ENCODE measurements around the gene SLC31A1. TPM values are rescaled to one million over a fixed set of nuclear protein-coding genes. Genes with fewer than 3 reads are reported as not detected.

The SLC31A1 gene
- 14.5 and 15.2 TPM in 2 replicates for total RNA-seq

DNA sequence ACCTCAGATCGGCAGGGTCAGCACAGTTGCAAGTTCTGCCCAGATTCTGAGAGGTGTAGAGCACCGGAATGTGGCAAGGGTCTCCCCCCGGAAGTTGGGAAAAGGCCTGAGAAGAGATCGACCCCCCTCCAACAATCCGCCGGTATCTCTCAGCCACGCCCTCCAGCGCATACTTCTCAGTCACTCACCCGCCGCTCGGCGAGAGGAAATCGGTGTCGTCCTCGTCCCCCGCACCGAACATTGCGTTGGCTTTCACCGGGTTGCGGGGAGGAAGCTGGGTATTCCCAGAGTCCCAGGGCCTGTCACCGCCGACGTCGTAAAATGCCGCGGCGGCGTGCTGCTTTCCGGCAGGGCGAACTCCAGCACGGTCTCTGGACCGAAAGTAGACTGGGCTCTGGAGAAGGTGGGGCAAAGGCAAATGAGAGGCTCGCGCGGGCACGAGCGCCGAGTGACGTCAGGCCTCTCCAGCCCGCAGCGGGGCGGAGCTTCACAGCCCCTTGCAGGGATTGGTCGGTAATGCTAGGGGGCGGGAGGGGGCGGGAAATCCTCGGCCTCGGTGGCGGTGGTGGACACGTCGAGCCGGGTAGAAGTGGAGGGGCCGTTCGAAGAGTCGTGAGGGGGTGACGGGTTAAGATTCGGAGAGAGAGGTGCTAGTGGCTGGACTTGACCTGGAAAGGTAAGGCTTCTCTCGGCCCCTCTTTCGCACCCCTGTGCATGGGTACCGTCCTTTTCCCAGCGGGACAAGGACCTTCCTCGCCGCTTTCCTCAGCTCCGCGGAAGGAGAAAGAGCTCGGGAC lies at the start of gene SLC31A1, which contains the start of gene FKBP15:
Gene SLC31A1 (plus strand): TSS at position 542 of the 797 bp plus-strand sequence. CDS start 34,605 bp downstream, outside the sequence.
Gene FKBP15 (minus strand): TSS at position 275 of the 797 bp plus-strand sequence. CDS start 34 bp downstream, at position 241.

DNA sequence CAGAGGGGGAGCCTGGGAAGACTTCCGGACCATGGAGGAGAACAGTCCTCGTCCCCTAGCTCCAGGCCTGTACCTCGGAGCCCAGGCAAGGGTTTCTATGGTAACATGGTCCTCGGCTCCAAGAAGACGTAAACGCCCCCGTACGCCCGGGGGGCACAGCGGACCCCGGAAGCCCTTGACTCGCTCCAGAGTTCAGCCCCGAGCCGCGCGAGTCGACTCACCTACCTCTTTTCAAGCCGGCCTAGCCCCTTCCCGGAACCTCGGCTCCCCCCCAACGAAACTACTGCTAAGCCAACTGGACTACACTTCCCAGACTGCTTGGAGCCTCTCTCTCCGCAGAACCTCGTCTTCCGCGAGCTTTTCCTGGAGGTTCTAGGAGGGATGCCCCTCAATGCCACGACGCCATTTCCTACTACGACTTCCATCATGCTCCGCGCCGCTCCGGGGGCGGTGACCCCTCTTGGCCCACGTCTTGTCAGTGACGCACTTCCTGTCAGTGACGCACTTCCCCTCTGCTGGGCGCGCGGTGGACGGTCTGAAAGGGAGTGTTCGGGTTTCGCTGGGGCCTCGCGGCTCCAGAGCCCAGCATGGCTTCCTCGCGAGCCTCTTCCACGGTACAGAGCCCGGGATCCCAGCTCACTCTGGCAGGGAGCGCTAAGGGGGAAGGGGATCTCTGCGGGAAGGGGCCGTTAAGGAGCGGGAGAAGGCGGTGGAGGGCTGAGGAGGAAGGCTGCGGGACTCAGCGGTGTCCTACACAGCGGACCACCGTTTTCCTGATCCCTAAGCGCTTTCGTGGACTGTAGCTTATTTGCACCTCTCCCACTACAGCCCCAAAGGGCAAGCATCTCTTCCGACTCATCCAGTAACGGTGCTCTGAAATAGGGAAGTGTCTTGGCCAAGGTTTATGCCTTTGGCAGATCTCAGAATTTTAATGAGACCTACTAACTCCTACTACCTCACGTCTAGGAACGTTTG lies 54.1 kb downstream of the SLC31A1 start, which contains the start of the genes CDC26 and PRPF4:
Gene CDC26 (minus strand): TSS at position 416 of the 975 bp plus-strand sequence. CDS start 3,065 bp downstream, outside the sequence.
Gene PRPF4 (plus strand): TSS at position 502 of the 975 bp plus-strand sequence. CDS start 86 bp downstream, at position 588.

DNA sequence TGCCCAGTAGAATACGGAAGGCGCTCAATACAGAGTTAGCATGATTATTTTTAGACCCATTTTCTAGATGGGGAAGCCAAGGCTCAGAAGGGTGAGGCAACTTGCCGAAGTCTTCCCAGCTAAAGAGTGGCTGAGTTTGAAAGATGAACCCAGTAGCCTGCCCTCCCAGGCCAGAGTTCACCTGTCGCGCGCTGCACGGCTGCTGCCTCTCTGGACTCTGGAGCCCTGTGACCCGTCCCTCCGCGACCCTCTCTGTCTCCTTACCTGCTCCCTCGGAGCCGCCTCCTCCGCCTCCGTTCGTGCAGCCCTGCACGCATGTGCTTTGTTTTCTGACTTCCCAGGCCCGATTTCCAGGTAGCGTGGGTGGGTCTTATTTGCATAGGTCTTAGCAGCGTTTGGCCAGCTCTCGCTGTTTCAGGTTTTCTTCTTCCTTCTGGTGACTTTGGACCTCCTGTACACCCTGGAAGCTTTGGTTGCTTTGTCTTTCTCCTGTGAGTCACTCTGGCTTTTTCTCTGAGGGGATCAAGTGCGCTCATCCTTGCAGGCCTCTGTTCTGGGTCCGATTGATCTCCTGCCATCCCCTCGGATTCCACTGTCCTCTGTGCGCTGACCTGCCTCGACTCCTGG lies 81.6 kb downstream of the SLC31A1 start, which contains the start of gene RNF183:
Gene RNF183 (minus strand): TSS at position 585 of the 627 bp plus-strand sequence. CDS start 5,192 bp downstream, outside the sequence.

Other genes starting within 250 kb of the SLC31A1 start
- gene ZNF883, start 209.4 kb upstream of the SLC31A1 start, total RNA-seq: 0.74 and 1.7 TPM in 2 replicates
- 1.2 and 1.5 TPM in 2 replicates for gene ZFP37, start 164.8 kb upstream of the SLC31A1 start, total RNA-seq
- gene SLC31A2, start 70.5 kb upstream of the SLC31A1 start, total RNA-seq: 5.7 and 6.4 TPM in 2 replicates
- 11.0 and 15.1 TPM in 2 replicates for gene FKBP15, start 267 bp upstream of the SLC31A1 start, total RNA-seq
- gene CDC26, start 54.0 kb downstream of the SLC31A1 start, total RNA-seq: 27.9 and 32.4 TPM in 2 replicates
- gene PRPF4, start 54.1 kb downstream of the SLC31A1 start, total RNA-seq: 26.2 and 28.7 TPM in 2 replicates
- not detected in 2 replicates for gene RNF183, start 81.8 kb downstream of the SLC31A1 start, total RNA-seq
- gene WDR31, start 118.7 kb downstream of the SLC31A1 start, total RNA-seq: 0.67 and 0.74 TPM in 2 replicates
- gene BSPRY, start 128.0 kb downstream of the SLC31A1 start, total RNA-seq: not detected in 2 replicates
- 6.1 and 6.8 TPM in 2 replicates for gene HDHD3, start 155.4 kb downstream of the SLC31A1 start, total RNA-seq
- 8.4 and 9.8 TPM in 2 replicates for gene ALAD, start 179.7 kb downstream of the SLC31A1 start, total RNA-seq
- gene POLE3, start 189.1 kb downstream of the SLC31A1 start, total RNA-seq: 48.5 and 62.4 TPM in 2 replicates
- gene C9orf43, start 189.2 kb downstream of the SLC31A1 start, total RNA-seq: 0.45 TPM in 1 of 2 replicates, not detected in the other
- gene RGS3, start 242.2 kb downstream of the SLC31A1 start, total RNA-seq: 45.5 and 47.4 TPM in 2 replicates